T-helper 17 cell (primary cell): ENCODE results near the gene ATP9A. TPM values are rescaled to one million over a fixed set of nuclear protein-coding genes. Genes with fewer than 3 reads are reported as not detected.

Experiments used
- ATAC-seq: fragments of 150-1000 bp; cut with Tn5 transposase; 2 replicates; pipeline ENCODE4 v1.10.0; 2021; ENCODE audit warnings: mild to moderate bottlenecking, moderate library complexity
- DNase-seq, 3 donors: peaks; one replicate each; pipeline versions ENCODE4 v3.0.0 to v3.0.0-alpha.2; 2020 to 2021
- H3K9me3 ChIP-seq: one replicate; pipeline ENCODE4 v1.7.0; 2013; ENCODE audit warnings: low read length, mild to moderate bottlenecking; ENCODE audit not compliant: control insufficient read depth, poor library complexity, severe bottlenecking
- H3K27ac Mint-ChIP-seq: one replicate; pipeline ENCODE4 v1.8.0; 2022; ENCODE audit warnings: mild to moderate bottlenecking, moderate library complexity, mixed read lengths
- H3K27me3 Mint-ChIP-seq: one replicate; pipeline ENCODE4 v1.8.0; 2022; ENCODE audit warnings: mixed read lengths
- H3K36me3 Mint-ChIP-seq: one replicate; pipeline ENCODE4 v1.8.0; 2022; ENCODE audit warnings: low read depth, mixed read lengths
- H3K4me1 Mint-ChIP-seq: one replicate; pipeline ENCODE4 v1.8.0; 2022; ENCODE audit warnings: mild to moderate bottlenecking, mixed read lengths
- H3K4me3 Mint-ChIP-seq: one replicate; pipeline ENCODE4 v1.8.0; 2022; ENCODE audit warnings: mild to moderate bottlenecking, moderate library complexity, mixed read lengths
- total RNA-seq, 4 donors: library from RNA in 2 of 4; stranded (reverse) in 2 of 4; gene quantifications; one replicate each; pipeline ENCODE4 v1.2.3 and lab custom pipeline; 2022 to 2026

ATP9A gene
- total RNA-seq, 2 donors from 2014 or later: 0.15 to 4.2 TPM

- peaks cover 38% of the 10 kb centered on the region for H3K27me3 Mint-ChIP-seq
- H3K4me3 Mint-ChIP-seq: no peak overlapping the region
- H3K4me1 Mint-ChIP-seq: peaks cover 2% of the 10 kb centered on the region
- ATAC-seq (no peak), DNase-seq (no peak)
- H3K36me3 Mint-ChIP-seq: no peaks in the 10 kb centered on the region
- no peaks in the 10 kb centered on the region for H3K9me3 ChIP-seq
- H3K27ac Mint-ChIP-seq: no peak overlapping the region
Observed at GRCh38 chr20:51616060-51616459, 152.1 kb downstream of the ATP9A start.

DNA sequence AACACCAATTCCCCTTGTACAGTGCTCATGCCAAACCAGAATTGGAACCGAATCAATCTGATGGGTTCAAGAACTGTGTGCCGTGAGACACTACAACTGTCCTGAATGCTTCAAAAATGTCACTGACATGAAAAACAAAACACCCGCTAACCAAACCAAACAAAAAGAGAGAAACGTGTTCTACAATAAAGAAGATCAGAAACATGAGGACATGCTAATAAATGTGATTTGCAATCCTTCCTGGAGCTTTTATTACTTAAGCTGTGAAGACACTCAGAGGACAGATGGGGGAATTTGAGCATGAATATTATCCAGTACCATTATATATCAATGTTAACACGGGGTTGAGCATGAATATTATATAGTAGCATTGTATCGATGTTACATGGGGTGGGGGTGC is 153.5 kb downstream of the ATP9A start:
- peaks cover under 1% of the 10 kb centered on the region for H3K36me3 Mint-ChIP-seq
- no peak overlapping the region for H3K4me3 Mint-ChIP-seq
- no peaks in the 10 kb centered on the region for H3K9me3 ChIP-seq
- ATAC-seq (no peak), DNase-seq (no peak)
- peaks cover 12% of the 10 kb centered on the region for H3K4me1 Mint-ChIP-seq
- H3K27ac Mint-ChIP-seq: no peak overlapping the region
- peaks cover 52% of the 10 kb centered on the region for H3K27me3 Mint-ChIP-seq

DNA sequence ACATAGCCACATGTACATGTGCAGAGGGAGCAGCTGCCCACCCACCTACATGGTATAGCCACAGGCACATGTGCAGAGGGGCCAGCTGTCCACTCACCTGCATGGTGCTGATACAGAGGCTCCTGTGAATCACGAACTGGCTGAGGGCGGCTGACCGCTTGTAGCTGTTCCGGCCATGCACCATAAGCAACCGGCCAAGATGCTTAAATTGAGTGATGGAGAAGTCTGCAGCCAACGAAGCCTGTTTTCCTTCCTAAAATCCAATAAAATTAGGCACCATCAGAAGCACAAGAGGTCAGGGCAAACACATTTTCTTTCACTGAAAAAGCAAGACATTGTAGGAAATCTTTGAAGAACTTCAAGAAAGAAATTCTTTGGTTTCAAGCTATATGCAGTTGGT is 154.6 kb downstream of the ATP9A start:
- no peak for ATAC-seq
- peaks cover 61% of the 10 kb centered on the region for H3K27me3 Mint-ChIP-seq

DNA sequence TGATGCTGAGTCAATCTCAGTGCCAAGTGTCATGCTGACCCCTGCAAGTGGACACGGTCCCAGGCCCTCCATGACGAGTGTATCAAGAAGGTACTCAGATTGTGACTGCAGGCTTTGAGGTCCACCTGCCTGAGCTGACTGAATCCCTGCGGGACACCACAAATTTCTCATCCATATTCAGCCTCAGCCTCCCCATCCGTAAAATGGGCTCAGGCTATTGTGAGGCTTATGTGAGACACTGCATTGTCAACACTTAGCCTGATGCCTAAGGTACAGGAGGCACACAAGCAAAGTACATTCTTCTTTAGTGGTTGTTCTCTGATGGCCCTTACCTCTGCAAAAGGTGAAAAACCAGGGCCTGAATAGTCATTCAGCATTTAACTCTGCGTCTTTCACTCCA is 155.3 kb downstream of the ATP9A start:
- DNase-seq: no peak
- H3K36me3 Mint-ChIP-seq: peaks cover 4% of the 10 kb centered on the region
- H3K27me3 Mint-ChIP-seq: peaks cover 63% of the 10 kb centered on the region
- no peaks in the 10 kb centered on the region for H3K9me3 ChIP-seq
- no peak overlapping the region for H3K27ac Mint-ChIP-seq
- peaks cover 20% of the 10 kb centered on the region for H3K4me1 Mint-ChIP-seq
- no peak overlapping the region for H3K4me3 Mint-ChIP-seq
- no peak for ATAC-seq

More for the DNA sequence above, 154.6 kb downstream of the ATP9A start:
- H3K9me3 ChIP-seq: no peaks in the 10 kb centered on the region
- Mint-ChIP-seq H3K36me3 (peaks cover 4% of the 10 kb centered on the region), H3K4me3 (no peak overlapping the region), H3K4me1 (peaks cover 17% of the 10 kb centered on the region), H3K27ac (no peak overlapping the region)
- DNase-seq: no peak

- no peak for ATAC-seq
- no peaks in the 10 kb centered on the region for H3K9me3 ChIP-seq
- DNase-seq: no peak
- H3K4me1 Mint-ChIP-seq: peaks cover 20% of the 10 kb centered on the region
- no peak overlapping the region for H3K4me3 Mint-ChIP-seq
- H3K27me3 Mint-ChIP-seq: peaks cover 70% of the 10 kb centered on the region
- H3K27ac Mint-ChIP-seq: no peak overlapping the region
- H3K36me3 Mint-ChIP-seq: peaks cover 4% of the 10 kb centered on the region
Observed at GRCh38 chr20:51611625-51611890, 156.6 kb downstream of the ATP9A start.

- Mint-ChIP-seq H3K27me3 (peaks cover 70% of the 10 kb centered on the region), H3K4me1 (peaks cover 20% of the 10 kb centered on the region), H3K4me3 (peak overlapping the region; percentile 39), H3K36me3 (peaks cover 4% of the 10 kb centered on the region), H3K27ac (peak overlapping the region; percentile 19)
- DNase-seq (no peak), ATAC-seq (no peak)
- H3K9me3 ChIP-seq: no peaks in the 10 kb centered on the region
Observed at GRCh38 chr20:51610761-51611624, 157.2 kb downstream of the ATP9A start.

DNA sequence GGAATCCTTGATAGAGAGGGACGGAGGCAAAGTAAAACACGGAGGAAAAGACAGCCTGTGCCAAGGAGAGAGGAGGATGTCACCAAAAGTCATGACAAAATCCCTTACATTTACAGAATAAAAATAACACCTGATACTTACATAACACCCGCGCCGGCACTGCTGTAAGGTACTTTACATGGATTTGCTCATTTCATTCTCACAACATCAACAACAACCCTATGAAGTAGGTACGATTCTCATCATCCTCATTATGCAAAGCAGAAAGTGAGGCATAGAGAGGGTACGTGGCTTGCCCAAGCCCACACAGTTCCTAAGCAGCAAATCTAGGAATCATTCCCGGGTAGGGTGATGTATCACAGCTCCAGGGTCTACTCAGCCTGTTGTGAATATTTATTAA is 158.1 kb downstream of the ATP9A start:
- Mint-ChIP-seq H3K4me3 (peak overlapping the region; percentile 12), H3K4me1 (peaks cover 20% of the 10 kb centered on the region), H3K36me3 (peaks cover 4% of the 10 kb centered on the region), H3K27me3 (peaks cover 70% of the 10 kb centered on the region), H3K27ac (peak overlapping the region; percentile 19)
- no peaks in the 10 kb centered on the region for H3K9me3 ChIP-seq
- DNase-seq (no peak), ATAC-seq (no peak)

DNA sequence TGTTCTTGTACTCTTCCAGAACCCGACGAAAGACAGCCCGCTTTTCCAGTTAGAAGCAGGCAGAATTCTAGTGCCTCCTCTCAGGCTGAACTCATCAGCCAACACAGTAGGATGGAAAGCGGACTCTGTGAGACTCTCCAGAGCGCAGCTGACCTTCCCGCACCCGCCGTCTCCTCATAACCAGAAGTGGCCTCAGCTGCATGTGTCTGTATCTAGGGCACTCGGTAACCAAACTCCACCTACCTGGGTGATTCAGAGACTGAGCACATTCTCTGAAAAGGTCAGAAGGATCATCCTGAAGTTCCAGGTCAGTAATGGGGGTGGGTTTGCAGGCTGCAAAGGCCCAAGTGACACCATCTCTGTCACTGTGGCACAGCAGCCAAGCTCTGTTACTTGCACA is 158.9 kb downstream of the ATP9A start:
- Mint-ChIP-seq H3K27ac (peak overlapping the region; percentile 19), H3K36me3 (peaks cover 4% of the 10 kb centered on the region), H3K4me1 (peaks cover 18% of the 10 kb centered on the region), H3K4me3 (peak overlapping the region; percentile 61), H3K27me3 (peaks cover 72% of the 10 kb centered on the region)
- DNase-seq: no peak
- no peak for ATAC-seq
- H3K9me3 ChIP-seq: no peaks in the 10 kb centered on the region

- DNase-seq (no peak), ATAC-seq (no peak)
- Mint-ChIP-seq H3K27me3 (peaks cover 69% of the 10 kb centered on the region), H3K36me3 (peaks cover 4% of the 10 kb centered on the region), H3K27ac (peak overlapping the region; percentile 43), H3K4me1 (peaks cover 18% of the 10 kb centered on the region), H3K4me3 (peak overlapping the region; percentile 61)
- no peaks in the 10 kb centered on the region for H3K9me3 ChIP-seq
Observed at GRCh38 chr20:51608061-51608460, 160.1 kb downstream of the ATP9A start.

DNA sequence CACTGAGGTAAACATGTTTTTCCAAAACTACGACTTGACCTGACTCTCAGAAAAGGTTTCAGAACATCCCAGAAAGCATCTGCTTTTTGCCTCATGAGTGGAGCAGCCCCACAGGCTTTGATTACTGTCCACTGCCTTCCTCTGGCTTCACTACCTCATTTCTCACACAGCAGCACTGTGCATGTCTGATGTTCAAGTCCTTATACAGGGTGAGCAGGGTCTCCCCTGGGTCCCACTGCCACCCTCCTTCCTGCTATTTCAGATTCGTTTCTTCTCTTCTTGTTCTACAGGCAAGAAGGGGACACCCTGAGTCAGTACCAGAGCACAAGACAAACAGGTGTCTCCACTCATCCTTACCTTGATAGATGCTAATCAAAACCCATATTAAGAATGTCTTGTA is 161.0 kb downstream of the ATP9A start:
- H3K27ac Mint-ChIP-seq: no peak overlapping the region
- DNase-seq: no peak
- peaks cover 61% of the 10 kb centered on the region for H3K27me3 Mint-ChIP-seq
- ATAC-seq: no peak
- no peak overlapping the region for H3K4me3 Mint-ChIP-seq
- H3K36me3 Mint-ChIP-seq: peaks cover 4% of the 10 kb centered on the region
- no peaks in the 10 kb centered on the region for H3K9me3 ChIP-seq
- H3K4me1 Mint-ChIP-seq: peaks cover 18% of the 10 kb centered on the region

- no peak for ATAC-seq
- Mint-ChIP-seq H3K36me3 (peaks cover 4% of the 10 kb centered on the region), H3K4me1 (peaks cover 10% of the 10 kb centered on the region)
Observed at GRCh38 chr20:51604851-51605250, 163.3 kb downstream of the ATP9A start.

DNA sequence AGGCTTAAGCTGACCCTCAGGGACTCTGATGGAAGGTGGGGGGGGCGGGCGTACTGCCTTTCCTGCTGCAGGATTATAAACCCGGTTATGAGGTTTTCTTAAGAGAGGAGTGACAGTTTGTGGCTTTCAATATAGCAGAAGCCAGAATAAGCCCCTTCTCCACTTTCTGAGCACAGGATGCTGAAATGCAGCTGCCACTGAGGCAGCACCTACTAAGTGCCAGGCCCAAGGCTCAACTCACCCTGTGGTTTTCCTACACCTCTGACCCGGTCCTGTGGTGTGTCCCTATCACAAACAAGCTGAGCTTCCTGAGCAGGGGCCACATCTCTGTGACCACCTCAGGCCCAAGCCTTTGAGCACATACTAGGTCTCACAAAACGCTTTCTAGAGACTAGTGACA is 166.1 kb downstream of the ATP9A start:
- Mint-ChIP-seq H3K36me3 (no peaks in the 10 kb centered on the region), H3K27ac (no peak overlapping the region), H3K4me3 (no peak overlapping the region), H3K4me1 (peaks cover 2% of the 10 kb centered on the region), H3K27me3 (peaks cover 52% of the 10 kb centered on the region)
- ATAC-seq (no peak), DNase-seq (no peak)
- no peaks in the 10 kb centered on the region for H3K9me3 ChIP-seq

More at GRCh38 chr20:51604851-51605250, 163.3 kb downstream of the ATP9A start:
- Mint-ChIP-seq H3K27me3 (peaks cover 54% of the 10 kb centered on the region), H3K4me3 (no peak overlapping the region), H3K27ac (no peak overlapping the region)
- DNase-seq: no peak
- H3K9me3 ChIP-seq: no peaks in the 10 kb centered on the region

- no peak overlapping the region for H3K4me3 Mint-ChIP-seq
- DNase-seq (no peak), ATAC-seq (no peak)
- H3K27ac Mint-ChIP-seq: no peak overlapping the region
- peaks cover 61% of the 10 kb centered on the region for H3K27me3 Mint-ChIP-seq
- H3K4me1 Mint-ChIP-seq: peaks cover 2% of the 10 kb centered on the region
- H3K9me3 ChIP-seq: no peaks in the 10 kb centered on the region
- no peaks in the 10 kb centered on the region for H3K36me3 Mint-ChIP-seq
Observed at GRCh38 chr20:51600950-51601349, 167.2 kb downstream of the ATP9A start.

DNA sequence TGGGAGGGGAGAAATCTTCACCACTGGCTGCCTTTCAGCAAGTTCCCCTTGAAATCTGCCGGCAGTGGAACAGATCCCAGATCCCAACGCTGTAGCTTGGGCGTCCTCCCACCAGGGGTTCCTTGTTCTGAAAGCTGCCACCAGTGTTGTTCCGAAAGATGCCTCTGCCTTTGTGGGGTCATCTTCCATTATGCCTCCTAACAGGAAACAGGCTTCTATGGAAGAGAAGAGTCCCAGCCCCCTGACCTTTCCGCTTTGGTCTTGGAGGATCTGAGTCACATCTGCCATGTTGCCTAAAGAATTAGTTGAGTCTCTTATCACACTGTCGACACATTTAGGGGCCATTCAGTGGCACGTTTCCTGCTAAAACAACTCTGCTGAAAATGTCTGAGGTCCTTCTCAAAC is 168.2 kb downstream of the ATP9A start:
- no peak overlapping the region for H3K27ac Mint-ChIP-seq
- DNase-seq (no peak), ATAC-seq (no peak)
- H3K4me3 Mint-ChIP-seq: no peak overlapping the region
- H3K27me3 Mint-ChIP-seq: peaks cover 60% of the 10 kb centered on the region
- H3K4me1 Mint-ChIP-seq: peaks cover 4% of the 10 kb centered on the region
- H3K9me3 ChIP-seq: no peaks in the 10 kb centered on the region
- no peaks in the 10 kb centered on the region for H3K36me3 Mint-ChIP-seq
